Measurements from ENCODE around the gene TPCN2.

The TPCN2 gene

DNA sequence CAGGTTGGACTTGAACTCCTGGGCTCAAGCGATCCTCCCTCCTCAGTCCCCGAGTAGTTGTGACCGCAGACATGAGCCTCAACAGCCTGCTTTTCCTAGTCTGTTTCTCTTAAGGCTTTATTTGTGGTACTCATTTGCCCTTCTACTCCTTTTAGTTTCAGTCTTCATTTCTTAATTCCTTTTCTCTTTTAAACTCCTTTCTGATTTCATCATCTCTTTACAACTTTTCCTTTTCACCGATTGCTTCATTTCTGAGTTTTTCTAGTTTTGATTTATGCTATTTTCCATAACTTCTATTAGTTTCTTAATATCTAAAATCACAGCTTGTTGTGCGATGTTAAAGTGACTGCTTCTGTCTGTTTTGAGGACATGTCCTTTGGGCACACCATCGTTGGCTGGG, 18.4 kb upstream of the TPCN2 start:
- in situ Hi-C loops (cut with MboI; ENCODE audit: low pct_unique_long_range_greater_than_20kb, low sequenced_read_pairs, unreplicated experiment): no loop called here
- TF ChIP-seq, protein P1, sequence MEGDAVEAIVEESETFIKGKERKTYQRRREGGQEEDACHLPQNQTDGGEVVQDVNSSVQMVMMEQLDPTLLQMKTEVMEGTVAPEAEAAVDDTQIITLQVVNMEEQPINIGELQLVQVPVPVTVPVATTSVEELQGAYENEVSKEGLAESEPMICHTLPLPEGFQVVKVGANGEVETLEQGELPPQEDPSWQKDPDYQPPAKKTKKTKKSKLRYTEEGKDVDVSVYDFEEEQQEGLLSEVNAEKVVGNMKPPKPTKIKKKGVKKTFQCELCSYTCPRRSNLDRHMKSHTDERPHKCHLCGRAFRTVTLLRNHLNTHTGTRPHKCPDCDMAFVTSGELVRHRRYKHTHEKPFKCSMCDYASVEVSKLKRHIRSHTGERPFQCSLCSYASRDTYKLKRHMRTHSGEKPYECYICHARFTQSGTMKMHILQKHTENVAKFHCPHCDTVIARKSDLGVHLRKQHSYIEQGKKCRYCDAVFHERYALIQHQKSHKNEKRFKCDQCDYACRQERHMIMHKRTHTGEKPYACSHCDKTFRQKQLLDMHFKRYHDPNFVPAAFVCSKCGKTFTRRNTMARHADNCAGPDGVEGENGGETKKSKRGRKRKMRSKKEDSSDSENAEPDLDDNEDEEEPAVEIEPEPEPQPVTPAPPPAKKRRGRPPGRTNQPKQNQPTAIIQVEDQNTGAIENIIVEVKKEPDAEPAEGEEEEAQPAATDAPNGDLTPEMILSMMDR (IDR thresholded peaks at IDR 0.05; ENCODE audit: extremely low read depth, insufficient read depth, missing control alignments): no peak
- DNase-seq (ENCODE audit: low spot score): no peak

DNA sequence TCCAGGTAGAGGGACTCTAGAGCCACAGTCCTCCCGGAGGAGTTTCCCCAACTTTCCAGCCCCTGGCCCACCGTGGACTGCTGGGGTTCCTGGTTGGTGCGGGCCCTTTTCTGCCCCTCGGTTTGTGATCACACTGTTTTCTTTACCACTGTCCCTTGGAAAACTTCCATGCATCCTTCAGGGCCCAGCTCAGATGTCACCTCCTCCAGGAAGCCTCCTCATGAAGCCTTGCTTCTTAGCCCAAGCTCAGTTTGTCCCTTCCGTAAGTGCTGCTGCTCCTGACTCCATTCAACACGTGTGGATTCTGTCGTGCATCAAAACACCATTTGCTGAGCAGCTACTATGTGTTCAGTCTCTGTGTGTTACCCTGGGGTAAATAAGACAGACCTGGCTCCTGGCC, 15.9 kb upstream of the TPCN2 start:
- DNase-seq (ENCODE audit: low spot score): no peak
- TF ChIP-seq, protein P1 (IDR thresholded peaks at IDR 0.05; ENCODE audit: extremely low read depth, insufficient read depth, missing control alignments): no peak
- in situ Hi-C loops (cut with MboI; ENCODE audit: low pct_unique_long_range_greater_than_20kb, low sequenced_read_pairs, unreplicated experiment): no loop called here

GRCh38 chr11:69033431-69033830, 15.3 kb upstream of the TPCN2 start:
- DNase-seq (ENCODE audit: low spot score): no peak
- in situ Hi-C loops (cut with MboI; ENCODE audit: low pct_unique_long_range_greater_than_20kb, low sequenced_read_pairs, unreplicated experiment): no loop called here
- TF ChIP-seq, protein P1 (IDR thresholded peaks at IDR 0.05; ENCODE audit: extremely low read depth, insufficient read depth, missing control alignments): no peak

DNA sequence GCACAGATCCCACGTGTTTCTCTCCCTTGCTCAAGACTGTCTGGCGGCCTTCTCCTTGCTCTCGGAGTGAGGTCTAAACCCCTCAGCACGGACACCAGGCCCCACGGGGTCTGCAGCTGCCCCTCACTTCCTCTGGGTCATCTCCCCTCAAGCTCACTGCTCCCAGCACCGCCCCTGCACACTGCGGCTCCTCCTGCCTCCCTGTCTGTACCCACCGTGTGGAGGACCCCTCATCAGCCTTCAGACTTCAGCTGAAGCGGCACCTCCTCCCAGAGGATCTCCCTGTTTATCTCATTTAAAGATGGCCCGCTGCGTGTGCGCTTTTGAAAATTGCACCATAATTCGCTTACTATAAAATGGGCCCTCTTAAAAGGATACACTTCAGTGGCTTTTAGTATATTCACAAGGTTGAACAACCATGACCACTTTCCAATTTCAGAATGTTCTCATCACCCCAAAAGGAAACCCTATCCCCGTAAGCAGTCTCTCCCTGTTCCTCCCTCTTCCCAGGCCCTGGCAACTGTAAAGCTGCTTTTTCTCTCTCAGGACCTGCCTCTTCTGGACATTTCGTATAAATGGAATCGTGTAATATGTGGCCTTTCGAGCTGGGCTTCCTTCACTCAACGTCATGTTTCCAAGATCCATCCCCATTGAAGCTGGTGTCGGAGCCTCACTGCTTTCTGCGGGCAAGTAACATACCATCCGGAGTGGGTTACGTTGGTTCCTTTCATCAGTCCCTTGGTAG, 14.4 kb upstream of the TPCN2 start:
- TF ChIP-seq, protein P1 (IDR thresholded peaks at IDR 0.05; ENCODE audit: extremely low read depth, insufficient read depth, missing control alignments): no peak
- in situ Hi-C loops (cut with MboI; ENCODE audit: low pct_unique_long_range_greater_than_20kb, low sequenced_read_pairs, unreplicated experiment): no loop called here
- no peak for DNase-seq (ENCODE audit: low spot score)

GRCh38 chr11:69035150-69035945, 13.4 kb upstream of the TPCN2 start:
- in situ Hi-C loops (cut with MboI; ENCODE audit: low pct_unique_long_range_greater_than_20kb, low sequenced_read_pairs, unreplicated experiment): no loop called here
- DNase-seq (ENCODE audit: low spot score): no peak
- TF ChIP-seq, protein P1 (IDR thresholded peaks at IDR 0.05; ENCODE audit: extremely low read depth, insufficient read depth, missing control alignments): no peak

GRCh38 chr11:69035946-69036340, 12.8 kb upstream of the TPCN2 start:
- in situ Hi-C loops (cut with MboI; ENCODE audit: low pct_unique_long_range_greater_than_20kb, low sequenced_read_pairs, unreplicated experiment): no loop called here
- TF ChIP-seq, protein P1 (IDR thresholded peaks at IDR 0.05; ENCODE audit: extremely low read depth, insufficient read depth, missing control alignments): no peak
- no peak for DNase-seq (ENCODE audit: low spot score)

All from GM13977 (cell line).